Right lung (tissue), 10 donors: Measurements from ENCODE around the gene EGR2. TPM values are rescaled to one million over a fixed set of nuclear protein-coding genes. Genes with fewer than 3 reads are reported as not detected.

Experiments used
- DNase-seq, 2 donors: peaks; one replicate each; pipeline ENCODE4 v3.0.0-alpha.2; 2013
- long read RNA-seq, 8 donors: transcript quantifications; one replicate each; lab custom pipeline, GENCODE V29; 2026
- polyA plus RNA-seq, 5 donors: library from polyadenylated mRNA; unstranded; fragments of 120-200 nt; gene quantifications; one replicate each; pipeline versions ENCODE4 v1.2.1 to v1.2.3, GENCODE V29; 2013; ENCODE audit warnings: inconsistent platforms in 1 of 5, low replicate concordance in 1 of 5; ENCODE audit not compliant: insufficient read length in 5 of 5, insufficient read depth in 1 of 5

The EGR2 gene
- polyA plus RNA-seq, result 1 to 10 TPM in 4 of 5 donors, under 1 TPM in 1; 0.85 to 5.0 (median 3.2) TPM
- long read RNA-seq, donor 1, result 0 reads
- long read RNA-seq, donor 2, partial matches to known transcripts, result 0 of 3 reads
- long read RNA-seq, donor 2, other reads (novel, unspliced or antisense), result 0 of 3 reads
- long read RNA-seq, donor 3, partial matches to known transcripts, result 0 of 1 reads
- long read RNA-seq, donor 3, other reads (novel, unspliced or antisense), result 0 of 1 reads
- long read RNA-seq, donor 4, result 0 reads
- long read RNA-seq, donor 5, partial matches to known transcripts, result 0 of 1 reads
- long read RNA-seq, donor 5, other reads (novel, unspliced or antisense), result 0 of 1 reads
- long read RNA-seq, donor 6, partial matches to known transcripts, result 0 of 3 reads
- long read RNA-seq, donor 6, other reads (novel, unspliced or antisense), result 0 of 3 reads
- long read RNA-seq, donor 7, result 0 reads
- long read RNA-seq, donor 8, result 0 reads

GRCh38 chr10:62816331-62817120 is at the start of gene EGR2:
EGR2 (minus strand) TSS chr10:62816366; CDS start chr10:62816029, 337 bp downstream.
- peak; percentile 93 for DNase-seq

- no peak for DNase-seq
Observed at GRCh38 chr10:62862447-62862846, 46.3 kb upstream of the EGR2 start.

GRCh38 chr10:62861507-62861906 is 45.3 kb upstream of the EGR2 start:
- DNase-seq, result no peak

GRCh38 chr10:62860946-62861345 is 44.8 kb upstream of the EGR2 start:
- DNase-seq, result no peak

- no peak for DNase-seq
Observed at GRCh38 chr10:62858364-62858763, 42.2 kb upstream of the EGR2 start.

GRCh38 chr10:62856021-62856420 is 39.9 kb upstream of the EGR2 start:
- DNase-seq, result no peak

- no peak for DNase-seq
Observed at GRCh38 chr10:62853710-62854109, 37.5 kb upstream of the EGR2 start.

GRCh38 chr10:62852961-62853702 is 37.0 kb upstream of the EGR2 start:
- no peak for DNase-seq

GRCh38 chr10:62851442-62851841 is 35.3 kb upstream of the EGR2 start:
- DNase-seq, result no peak

- DNase-seq, result no peak
Observed at GRCh38 chr10:62850646-62851045, 34.5 kb upstream of the EGR2 start.

- DNase-seq, result no peak
Observed at GRCh38 chr10:62847433-62847832, 31.3 kb upstream of the EGR2 start.

GRCh38 chr10:62844280-62845011 is 28.3 kb upstream of the EGR2 start:
- no peak for DNase-seq

GRCh38 chr10:62843600-62843999 is 27.4 kb upstream of the EGR2 start:
- DNase-seq, result no peak

- DNase-seq, result no peak
Observed at GRCh38 chr10:62842983-62843382, 26.8 kb upstream of the EGR2 start.

- DNase-seq, result no peak
Observed at GRCh38 chr10:62839590-62839989, 23.4 kb upstream of the EGR2 start.

GRCh38 chr10:62831346-62831745 is 15.2 kb upstream of the EGR2 start:
- DNase-seq, result no peak

- no peak for DNase-seq
Observed at GRCh38 chr10:62830679-62831078, 14.5 kb upstream of the EGR2 start.

- no peak for DNase-seq
Observed at GRCh38 chr10:62829622-62830021, 13.5 kb upstream of the EGR2 start.

GRCh38 chr10:62826273-62826672 is 10.1 kb upstream of the EGR2 start:
- DNase-seq, result no peak

- DNase-seq, result no peak
Observed at GRCh38 chr10:62820586-62820985, 4.4 kb upstream of the EGR2 start.

- DNase-seq, result no peak
Observed at GRCh38 chr10:62819141-62819920, 3.2 kb upstream of the EGR2 start.
